Globus pallidus (tissue), 1 donor: Measurements from ENCODE around the gene UBASH3B.
A peak's percentile ranks its signal among the peaks of the same experiment; 100 is the strongest.

ENCODE experiments used
- DNase-seq: peaks from one replicate; pipeline ENCODE4 v3.0.0-alpha.2; 2015; ENCODE audit warnings: low spot score

UBASH3B gene

GRCh38 chr11:122646549-122647340, 8.8 kb upstream of the UBASH3B start:
- no peak for DNase-seq

- DNase-seq = no peak
Measured at GRCh38 chr11:122647736-122648275, 7.7 kb upstream of the UBASH3B start.

- DNase-seq = no peak
Measured at GRCh38 chr11:122649116-122649515, 6.4 kb upstream of the UBASH3B start.

- DNase-seq = no peak
Measured at GRCh38 chr11:122650619-122651018, 4.9 kb upstream of the UBASH3B start.

DNA sequence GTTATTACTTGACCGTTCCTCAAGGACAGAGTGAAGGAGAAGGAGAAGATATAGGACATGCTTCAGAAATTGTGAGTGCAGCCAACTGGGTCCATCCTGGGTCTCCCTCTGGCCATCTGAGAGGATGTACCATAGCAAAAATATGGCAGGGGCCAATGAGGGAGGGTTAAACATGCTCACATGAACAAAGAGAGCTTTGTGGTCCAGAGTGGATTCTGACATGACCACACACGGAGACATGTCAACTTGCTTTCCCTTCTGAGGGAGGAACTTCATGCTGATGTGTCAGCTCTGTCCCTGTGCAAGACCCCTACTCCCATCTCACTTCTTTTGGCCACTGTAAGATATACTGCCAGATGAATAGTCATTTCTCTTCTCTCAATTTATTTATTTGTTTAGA, 3.0 kb upstream of the UBASH3B start:
- DNase-seq = no peak

DNA sequence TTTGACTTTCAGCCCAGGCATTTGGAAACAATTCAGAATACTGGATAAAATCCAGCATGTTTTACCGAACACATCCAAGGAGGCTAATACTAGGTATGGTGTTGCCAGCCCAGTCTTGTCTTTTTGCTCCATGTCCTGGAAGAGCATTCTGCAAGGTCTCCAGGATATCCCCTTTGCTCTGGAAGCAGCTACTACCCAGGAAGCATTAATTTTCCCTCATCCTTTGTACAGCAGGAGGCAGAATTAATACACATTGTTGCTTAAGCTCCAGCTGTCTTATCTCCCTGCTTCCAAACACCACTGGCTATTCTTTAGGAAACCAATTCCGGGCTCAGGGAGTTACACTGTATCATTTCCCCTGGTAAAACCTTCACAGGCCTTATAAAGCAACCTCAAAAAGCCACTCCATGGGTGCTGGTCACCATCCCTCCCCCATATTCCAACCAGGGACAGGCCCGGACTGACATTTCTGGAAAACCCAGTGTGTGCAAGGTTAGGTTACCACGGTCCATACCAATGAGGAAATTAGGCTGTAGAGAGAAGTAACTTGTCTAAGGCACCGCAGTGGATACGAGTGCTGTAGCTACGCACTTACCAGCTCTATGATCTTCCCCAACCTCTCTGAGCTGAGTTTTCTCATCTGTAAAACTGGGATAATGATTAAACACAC, 1.5 kb upstream of the UBASH3B start:
- DNase-seq = no peak

DNA sequence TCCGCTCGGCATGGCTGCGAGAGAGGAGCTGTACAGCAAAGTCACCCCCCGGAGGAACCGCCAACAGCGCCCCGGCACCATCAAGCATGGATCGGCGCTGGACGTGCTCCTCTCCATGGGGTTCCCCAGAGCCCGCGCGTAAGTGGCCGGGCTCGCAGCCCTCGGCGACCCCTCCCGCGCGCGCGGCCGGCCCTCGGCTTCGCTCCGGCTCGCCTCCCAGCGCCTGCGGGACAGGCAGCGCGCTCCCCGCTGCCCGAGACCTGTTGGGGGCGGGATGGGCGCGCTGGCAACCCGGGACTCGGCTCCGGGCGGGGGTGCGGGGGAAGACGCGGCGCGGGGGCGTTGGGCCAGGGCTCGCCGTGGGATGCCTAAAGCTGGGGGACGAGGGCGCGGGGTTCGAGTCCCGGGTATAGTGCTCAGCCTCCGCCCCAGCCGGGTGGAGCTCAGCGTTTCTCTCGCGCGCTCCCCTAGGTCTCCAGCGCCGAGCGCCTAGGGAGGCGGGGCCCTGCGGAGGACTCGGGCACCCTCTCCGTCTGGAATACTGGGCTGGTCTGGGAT, 630 bp downstream of the UBASH3B start:
- no peak for DNase-seq

DNA sequence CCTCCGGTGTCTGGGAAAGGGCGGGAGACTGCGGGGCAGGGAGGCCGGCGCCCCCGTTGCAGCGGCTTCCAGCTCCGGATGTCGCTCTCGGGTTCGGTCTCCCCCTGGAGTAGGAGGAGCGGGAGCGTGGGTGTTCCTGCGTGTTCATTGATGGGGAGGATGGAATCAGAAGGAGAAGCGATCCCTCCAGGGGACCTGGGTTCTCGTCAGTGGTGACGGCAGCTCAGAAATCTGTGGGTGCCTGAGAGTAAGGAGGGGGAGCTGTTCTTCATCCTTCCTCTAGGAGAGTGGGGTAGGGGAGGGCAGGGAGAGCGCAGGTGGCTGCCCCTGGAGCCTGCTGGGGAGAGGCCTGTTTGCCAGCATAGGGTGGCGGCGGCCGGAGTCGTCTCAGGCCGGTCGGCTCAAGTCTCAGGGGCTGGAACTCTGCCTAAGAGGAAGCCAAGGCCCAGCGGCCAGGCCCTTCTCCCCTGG, 1.1 kb downstream of the UBASH3B start:
- DNase-seq = no peak

- peak; percentile 12 for DNase-seq
Measured at GRCh38 chr11:122659676-122660554, 4.4 kb downstream of the UBASH3B start.

DNA sequence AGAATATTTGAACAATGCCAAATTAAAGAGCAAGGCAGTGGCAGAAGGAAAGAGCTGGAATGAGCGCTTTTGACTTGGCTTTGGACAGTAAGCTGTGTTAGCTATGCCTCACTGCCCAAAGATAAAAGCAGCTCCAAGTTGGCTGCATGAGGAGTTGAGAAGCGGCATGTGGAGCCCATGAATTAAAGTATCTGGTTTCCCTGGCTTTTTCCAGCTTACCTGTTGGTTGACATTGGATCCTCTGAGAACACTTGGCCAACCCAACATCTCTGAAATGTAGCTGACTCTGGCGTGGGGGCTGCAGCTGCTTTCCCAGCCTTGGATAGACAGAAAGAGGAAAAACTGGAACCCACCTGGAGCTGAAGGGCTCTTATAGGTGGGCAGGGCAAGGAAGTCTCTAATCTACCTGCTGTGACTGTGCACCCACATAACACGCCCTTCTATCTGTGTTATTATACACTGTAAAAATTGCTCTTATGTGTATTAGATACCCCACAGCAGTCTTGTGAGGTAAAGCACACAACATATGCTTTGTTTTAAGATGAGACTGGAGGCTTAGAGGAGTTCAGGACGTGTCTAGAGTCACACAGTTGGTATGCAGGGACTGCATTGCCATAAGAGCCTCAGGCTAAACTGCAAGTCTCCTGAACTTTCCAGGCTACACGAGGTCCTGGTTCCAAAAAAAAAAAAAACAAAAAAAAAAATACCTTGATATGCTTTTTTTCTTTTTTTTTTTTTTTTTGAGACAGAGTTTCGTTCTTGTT, 5.8 kb downstream of the UBASH3B start:
- no peak for DNase-seq

GRCh38 chr11:122663056-122663740, 7.7 kb downstream of the UBASH3B start:
- no peak for DNase-seq

DNA sequence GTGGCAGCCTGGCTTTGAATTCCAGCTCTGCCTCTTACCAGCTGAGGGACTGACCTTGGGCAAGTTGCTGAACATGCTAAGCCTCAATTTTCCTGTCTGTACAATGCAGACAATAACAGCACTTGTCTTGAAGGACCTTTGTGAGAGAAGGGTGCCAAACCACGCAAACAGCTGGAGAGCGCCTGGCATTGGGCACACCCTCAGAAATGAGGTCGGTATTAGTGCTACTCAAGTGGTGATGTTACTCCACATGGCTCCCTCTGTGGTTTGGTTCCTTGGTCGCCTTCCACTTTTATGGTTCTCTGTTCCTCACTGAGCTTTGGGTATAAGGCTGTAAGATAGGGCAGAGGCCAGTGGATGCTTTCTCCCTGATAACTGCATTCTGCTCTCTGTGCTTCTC, 8.2 kb downstream of the UBASH3B start:
- no peak for DNase-seq

DNA sequence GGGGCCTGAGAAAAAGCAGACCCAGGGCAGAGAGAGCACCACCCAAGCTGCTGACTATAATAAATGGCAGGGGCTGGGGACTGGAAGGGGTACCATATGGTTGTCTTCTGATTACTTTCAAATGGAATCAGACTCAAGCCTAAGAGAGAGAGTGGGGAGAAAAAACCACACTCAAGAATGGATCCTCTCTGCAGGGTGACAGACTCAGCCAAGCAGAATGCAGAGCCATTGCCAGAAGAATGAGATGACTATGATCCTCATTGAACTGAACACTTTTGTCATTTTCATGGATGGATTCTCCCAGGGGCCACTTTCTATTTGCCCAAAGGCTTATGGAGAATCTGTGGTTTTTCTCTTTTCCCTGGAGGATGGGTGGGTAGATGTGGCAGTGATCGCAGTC, 8.7 kb downstream of the UBASH3B start:
- no peak for DNase-seq

GRCh38 chr11:122665861-122666260, 10.3 kb downstream of the UBASH3B start:
- no peak for DNase-seq

GRCh38 chr11:122666743-122667142, 11.2 kb downstream of the UBASH3B start:
- DNase-seq = no peak

DNA sequence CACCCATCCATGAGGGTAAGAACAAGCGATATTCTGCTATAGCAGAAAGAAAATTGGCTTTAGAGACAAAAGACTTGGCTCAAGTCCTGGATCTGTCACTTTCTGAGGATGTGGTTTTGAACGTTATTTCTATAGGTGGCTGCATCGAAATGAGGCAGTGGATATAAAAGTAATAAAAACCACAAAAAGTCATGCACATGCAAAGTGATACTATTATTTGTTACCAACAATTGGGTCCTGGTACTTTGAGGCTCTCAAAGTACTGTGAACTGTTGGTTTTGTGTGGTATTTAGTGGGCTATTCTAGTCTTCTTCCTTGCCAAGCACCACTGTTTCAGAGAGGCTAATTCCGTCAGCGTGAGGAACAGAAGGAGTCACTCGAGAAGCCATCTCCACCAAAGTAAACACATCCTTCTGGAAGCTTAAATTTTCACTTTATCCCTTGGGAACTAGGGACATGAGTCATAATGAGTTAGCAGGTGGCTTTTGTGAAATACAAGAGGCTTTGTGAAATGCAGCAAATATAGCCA, 13.1 kb downstream of the UBASH3B start:
- DNase-seq = no peak

DNA sequence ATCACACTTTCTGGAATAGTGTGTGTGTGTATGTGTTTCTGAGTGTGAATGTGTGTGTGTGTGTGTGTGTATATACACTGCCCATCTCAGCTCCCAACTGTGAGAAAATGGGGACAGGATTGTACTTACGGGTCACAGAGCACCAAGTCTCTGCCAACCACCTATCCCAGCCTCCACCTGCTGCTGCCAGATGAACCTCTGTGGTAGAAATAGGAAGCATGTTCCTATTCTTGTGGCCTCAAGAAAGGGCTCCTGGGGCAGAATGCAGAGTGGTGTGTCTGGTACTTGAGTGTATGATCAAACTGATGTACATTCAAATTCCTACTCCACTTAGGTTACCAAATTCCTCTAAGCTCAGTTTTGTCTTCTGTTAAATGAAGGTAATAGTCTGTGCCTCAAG, 14.6 kb downstream of the UBASH3B start:
- no peak for DNase-seq

DNA sequence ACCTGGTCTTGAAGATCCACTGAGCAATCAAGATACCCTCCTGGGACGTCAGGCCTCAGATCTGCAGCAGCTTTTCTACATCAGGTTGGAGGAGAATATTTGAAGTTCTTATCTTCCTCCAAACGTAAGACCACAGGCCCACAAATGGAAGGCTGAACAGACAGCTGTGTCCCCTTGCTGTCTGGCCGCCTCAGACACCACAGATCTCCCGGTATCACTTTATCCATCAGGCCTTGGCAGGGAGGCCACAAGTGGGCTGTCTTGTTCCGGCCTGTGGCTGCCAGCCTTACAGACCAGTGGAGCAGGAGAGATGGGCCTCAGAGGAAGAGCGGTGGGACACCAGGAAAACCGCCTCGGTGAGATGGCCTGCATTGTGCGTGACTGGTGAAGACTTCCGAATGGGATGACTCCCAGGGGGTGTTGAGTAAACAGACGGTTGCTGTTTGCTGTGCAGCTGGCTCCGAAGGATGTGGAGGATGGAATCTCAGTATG, 15.9 kb downstream of the UBASH3B start:
- DNase-seq = no peak

- no peak for DNase-seq
Measured at GRCh38 chr11:122672892-122673291, 17.4 kb downstream of the UBASH3B start.

- no peak for DNase-seq
Measured at GRCh38 chr11:122673701-122674100, 18.2 kb downstream of the UBASH3B start.
